NCI-H2196 (cell line): ENCODE data around the gene MAEL.

ENCODE experiments used
- DNase-seq: peaks from one replicate; lab custom pipeline; 2025; ENCODE audit not compliant: unreplicated experiment; lab: John Stamatoyannopoulos, UW

Gene MAEL

GRCh38 chr1:166988974-166989515, at the start of gene MAEL:
TSS of gene MAEL (plus strand) at chr1:166989280. CDS start at chr1:166989353, 73 bp downstream.
- no peak for DNase-seq

- DNase-seq: no peak
Observed at GRCh38 chr1:166939741-166940375, 49.2 kb upstream of the MAEL start.

- no peak for DNase-seq
Observed at GRCh38 chr1:166944186-166944967, 44.7 kb upstream of the MAEL start.

GRCh38 chr1:166947398-166948043, 41.6 kb upstream of the MAEL start:
- peak; percentile 56 for DNase-seq

- DNase-seq: no peak
Observed at GRCh38 chr1:166948856-166949350, 40.2 kb upstream of the MAEL start.

- no peak for DNase-seq
Observed at GRCh38 chr1:166950156-166950555, 38.9 kb upstream of the MAEL start.

- no peak for DNase-seq
Observed at GRCh38 chr1:166951050-166951449, 38.0 kb upstream of the MAEL start.

GRCh38 chr1:166952002-166952746, 36.9 kb upstream of the MAEL start:
- DNase-seq: no peak

GRCh38 chr1:166953491-166953890, 35.6 kb upstream of the MAEL start:
- DNase-seq: no peak

GRCh38 chr1:166956057-166956850, 32.8 kb upstream of the MAEL start:
- no peak for DNase-seq

- no peak for DNase-seq
Observed at GRCh38 chr1:166956872-166957271, 32.2 kb upstream of the MAEL start.

- DNase-seq: no peak
Observed at GRCh38 chr1:166960858-166961474, 28.1 kb upstream of the MAEL start.

GRCh38 chr1:166969074-166969677, 19.9 kb upstream of the MAEL start:
- DNase-seq: no peak

- DNase-seq: no peak
Observed at GRCh38 chr1:166971252-166971651, 17.8 kb upstream of the MAEL start.

GRCh38 chr1:166972193-166972592, 16.9 kb upstream of the MAEL start:
- DNase-seq: no peak

- DNase-seq: no peak
Observed at GRCh38 chr1:166972826-166973225, 16.3 kb upstream of the MAEL start.

- DNase-seq: no peak
Observed at GRCh38 chr1:166974647-166975345, 14.3 kb upstream of the MAEL start.

- DNase-seq: peak; percentile 44
Observed at GRCh38 chr1:166975361-166976129, 13.5 kb upstream of the MAEL start, which contains the start of gene ILDR2. TSS of gene ILDR2 (minus strand) at chr1:166975540. CDS start at chr1:166975268, 272 bp downstream.
